ENCODE data around the gene GLT6D1. TPM values are rescaled to one million over a fixed set of nuclear protein-coding genes. Genes with fewer than 3 reads are reported as not detected.

GLT6D1 gene
- total and polyA plus RNA-seq, 5 donors = not detected

DNA sequence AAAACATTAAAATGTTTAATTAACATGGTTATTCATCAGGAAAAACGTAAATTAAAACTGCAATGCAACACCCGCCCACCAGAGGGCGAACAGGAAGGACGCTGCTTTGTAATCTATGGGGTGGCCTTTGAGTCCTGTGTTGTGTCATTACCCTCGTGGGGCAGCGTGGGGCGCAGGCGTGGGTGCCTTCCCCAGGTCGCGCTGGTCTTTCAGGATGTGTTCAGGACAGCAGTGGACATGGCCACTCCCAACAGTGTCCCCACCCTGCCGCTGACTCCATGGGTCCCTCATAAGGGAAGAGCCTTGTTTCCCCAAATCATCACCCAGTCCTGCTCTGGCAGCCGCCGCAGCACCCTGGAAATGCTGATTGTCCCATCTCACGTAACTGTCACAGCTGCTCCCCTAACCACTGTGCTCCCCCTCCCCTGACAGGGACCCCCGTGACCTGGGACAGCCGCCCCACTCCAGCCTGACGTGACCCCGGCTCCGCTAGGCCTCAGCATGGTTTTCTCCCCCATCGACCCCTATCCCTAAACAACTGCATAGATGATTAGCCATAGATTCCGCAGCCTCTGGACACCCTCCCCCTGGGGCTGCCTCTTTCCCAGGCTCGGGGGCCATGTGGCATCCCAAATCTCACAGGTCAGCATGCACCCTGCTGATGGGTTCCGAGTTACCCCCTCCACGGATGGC is 36.4 kb downstream of the GLT6D1 start:
- no peak overlapping the region for H3K4me3 ChIP-seq (ENCODE audit: low read length)
- 55% methylated on average over 24 of the region's 24 CpGs for WGBS
- no peaks in the 10 kb centered on the region for H3K9me3 ChIP-seq (ENCODE audit: control insufficient read depth, low read length)
- no peaks in the 10 kb centered on the region for H3K4me1 ChIP-seq (ENCODE audit: control insufficient read depth, insufficient read depth, low read length)
- intact Hi-C loops (cut with DNase I) = no loop called here
- H3K27me3 ChIP-seq (ENCODE audit: control insufficient read depth, insufficient read depth) = no peaks in the 10 kb centered on the region
- H3K27ac ChIP-seq (ENCODE audit: low read length) = no peak overlapping the region
- ATAC-seq = peak; percentile 37 to 47
- peak in 1 of 3 donors; percentile 60 for DNase-seq

DNA sequence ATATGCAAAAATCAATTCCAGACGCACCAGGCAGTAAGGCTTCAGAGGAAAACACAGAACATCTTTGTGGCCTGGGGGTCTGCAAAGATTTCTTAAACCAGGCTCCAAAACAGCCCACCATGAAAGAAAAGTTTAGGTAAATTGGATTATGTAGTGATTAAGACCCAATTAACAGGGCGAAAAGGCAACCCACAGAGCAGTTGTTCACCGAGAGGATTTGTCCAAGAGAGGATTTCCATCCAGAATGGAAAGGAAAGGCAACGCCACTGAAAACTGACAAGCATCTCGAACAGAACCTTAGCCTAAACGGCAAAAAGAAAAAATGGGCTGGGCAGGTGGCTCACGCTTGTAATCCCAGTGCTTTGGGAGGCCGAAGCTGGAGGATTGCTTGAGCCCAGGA is 37.4 kb downstream of the GLT6D1 start:
- H3K27ac ChIP-seq (ENCODE audit: low read length) = no peak overlapping the region
- ATAC-seq (no peak), DNase-seq (no peak)
- H3K27me3 ChIP-seq (ENCODE audit: control insufficient read depth, insufficient read depth) = no peaks in the 10 kb centered on the region
- no peak overlapping the region for H3K4me3 ChIP-seq (ENCODE audit: low read length)
- H3K4me1 ChIP-seq (ENCODE audit: control insufficient read depth, insufficient read depth, low read length) = no peaks in the 10 kb centered on the region
- WGBS = 85% methylated on average over 8 of the region's 8 CpGs
- H3K9me3 ChIP-seq (ENCODE audit: control insufficient read depth, low read length) = no peaks in the 10 kb centered on the region
- intact Hi-C loops (cut with DNase I) = no loop called here

DNA sequence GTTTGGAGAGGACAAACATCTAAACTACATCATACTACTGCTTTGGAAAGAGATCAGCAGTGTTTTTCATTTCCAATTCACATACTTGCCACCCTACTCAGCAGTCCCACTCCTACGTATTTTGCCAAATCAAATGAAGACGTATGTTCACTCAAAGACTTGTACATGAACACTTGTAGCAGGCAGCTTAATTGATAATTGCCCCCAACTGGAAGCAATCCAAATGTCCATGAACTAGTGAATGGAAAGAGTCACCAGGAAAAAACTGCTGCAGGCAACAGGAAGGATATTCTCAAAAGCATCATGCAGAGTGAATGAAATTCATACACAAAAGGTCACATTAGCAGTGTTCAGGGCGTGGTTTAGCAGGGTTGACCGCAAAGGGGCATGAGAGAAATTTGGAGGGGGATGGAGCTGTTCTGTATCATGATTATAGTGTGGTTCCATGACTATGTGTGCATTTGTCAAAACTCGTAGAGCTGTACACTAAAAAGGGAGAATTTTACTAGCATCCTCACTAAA is 39.0 kb downstream of the GLT6D1 start:
- WGBS = 55% methylated on average over 5 of the region's 5 CpGs
- intact Hi-C loops (cut with DNase I) = no loop called here
- Histone ChIP-seq H3K4me1 (ENCODE audit: control insufficient read depth, insufficient read depth, low read length) (no peaks in the 10 kb centered on the region), H3K27me3 (ENCODE audit: control insufficient read depth, insufficient read depth) (no peaks in the 10 kb centered on the region), H3K9me3 (ENCODE audit: control insufficient read depth, low read length) (no peaks in the 10 kb centered on the region), H3K27ac (ENCODE audit: low read length) (no peak overlapping the region), H3K4me3 (ENCODE audit: low read length) (no peak overlapping the region)
- ATAC-seq = no peak
- no peak for DNase-seq

DNA sequence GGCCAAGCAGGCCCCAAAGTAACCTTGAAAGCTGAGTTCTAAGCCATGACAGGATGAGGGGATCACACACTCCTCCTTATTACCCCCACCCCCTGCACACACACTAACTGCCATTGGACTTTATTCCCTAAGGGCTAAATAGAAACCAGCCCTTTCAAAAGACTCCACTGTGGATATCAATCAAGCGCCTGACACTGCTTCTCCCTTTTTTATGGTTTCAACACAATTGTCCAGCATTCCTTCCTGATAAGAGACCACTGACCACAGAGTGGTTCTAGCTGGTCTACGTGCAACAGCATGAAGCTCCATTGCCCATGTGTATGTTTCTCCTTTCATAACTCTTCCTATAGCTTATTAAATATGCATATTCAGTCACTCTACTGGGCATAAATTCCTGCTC is 43.1 kb downstream of the GLT6D1 start:
- Histone ChIP-seq H3K9me3 (ENCODE audit: control insufficient read depth, low read length) (no peaks in the 10 kb centered on the region), H3K4me1 (ENCODE audit: control insufficient read depth, insufficient read depth, low read length) (no peaks in the 10 kb centered on the region), H3K27me3 (ENCODE audit: control insufficient read depth, insufficient read depth) (no peaks in the 10 kb centered on the region), H3K4me3 (ENCODE audit: low read length) (no peak overlapping the region), H3K27ac (ENCODE audit: low read length) (no peak overlapping the region)
- 74% methylated on average over 2 of the region's 2 CpGs for WGBS
- ATAC-seq (no peak), DNase-seq (no peak)
- intact Hi-C loops (cut with DNase I) = no loop called here

DNA sequence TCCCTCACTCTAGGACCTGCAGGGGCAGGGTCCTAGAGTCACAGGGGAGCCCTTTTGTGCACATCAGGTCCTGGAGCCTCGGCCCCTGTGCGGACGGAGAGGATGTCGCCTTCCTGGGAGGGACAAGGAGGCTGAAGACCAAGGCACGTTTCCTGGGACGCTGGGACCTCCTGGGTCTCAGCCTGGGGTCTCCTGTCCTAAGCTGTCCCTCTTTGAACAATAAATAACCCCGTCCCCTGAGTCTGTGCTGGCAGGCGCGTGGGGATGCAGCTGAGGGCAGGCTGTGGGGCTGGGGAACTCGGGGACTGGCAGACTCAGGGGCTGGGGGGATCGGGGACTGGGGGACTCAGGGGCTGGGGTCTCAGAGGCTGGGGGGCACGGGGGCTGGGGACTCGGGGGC is 46.7 kb downstream of the GLT6D1 start:
- no peak overlapping the region for H3K4me3 ChIP-seq (ENCODE audit: low read length)
- H3K4me1 ChIP-seq (ENCODE audit: control insufficient read depth, insufficient read depth, low read length) = no peaks in the 10 kb centered on the region
- H3K27ac ChIP-seq (ENCODE audit: low read length) = no peak overlapping the region
- ATAC-seq (no peak), DNase-seq (no peak)
- intact Hi-C loops (cut with DNase I) = no loop called here
- WGBS = 85% methylated on average over 13 of the region's 13 CpGs
- H3K9me3 ChIP-seq (ENCODE audit: control insufficient read depth, low read length) = no peaks in the 10 kb centered on the region
- H3K27me3 ChIP-seq (ENCODE audit: control insufficient read depth, insufficient read depth) = no peaks in the 10 kb centered on the region

DNA sequence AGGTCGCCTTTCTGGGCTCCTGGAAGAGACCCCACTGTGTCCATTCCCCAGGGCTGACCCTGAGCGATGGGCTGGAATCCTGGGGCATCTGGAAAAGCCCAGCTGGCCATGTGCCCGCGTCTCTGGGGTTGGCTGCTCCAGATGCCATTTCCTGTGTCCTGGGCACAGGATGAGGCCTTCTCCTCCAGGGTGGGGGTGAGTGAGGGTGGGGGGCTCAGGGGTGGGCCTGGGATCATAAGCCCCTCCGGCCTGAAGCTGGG is 47.1 kb downstream of the GLT6D1 start:
- no peak for DNase-seq
- Histone ChIP-seq H3K4me3 (ENCODE audit: low read length) (no peak overlapping the region), H3K9me3 (ENCODE audit: control insufficient read depth, low read length) (no peaks in the 10 kb centered on the region), H3K27ac (ENCODE audit: low read length) (no peak overlapping the region), H3K27me3 (ENCODE audit: control insufficient read depth, insufficient read depth) (no peaks in the 10 kb centered on the region), H3K4me1 (ENCODE audit: control insufficient read depth, insufficient read depth, low read length) (no peaks in the 10 kb centered on the region)
- 66% methylated on average over 5 of the region's 5 CpGs for WGBS
- no peak for ATAC-seq
- intact Hi-C loops (cut with DNase I) = no loop called here

DNA sequence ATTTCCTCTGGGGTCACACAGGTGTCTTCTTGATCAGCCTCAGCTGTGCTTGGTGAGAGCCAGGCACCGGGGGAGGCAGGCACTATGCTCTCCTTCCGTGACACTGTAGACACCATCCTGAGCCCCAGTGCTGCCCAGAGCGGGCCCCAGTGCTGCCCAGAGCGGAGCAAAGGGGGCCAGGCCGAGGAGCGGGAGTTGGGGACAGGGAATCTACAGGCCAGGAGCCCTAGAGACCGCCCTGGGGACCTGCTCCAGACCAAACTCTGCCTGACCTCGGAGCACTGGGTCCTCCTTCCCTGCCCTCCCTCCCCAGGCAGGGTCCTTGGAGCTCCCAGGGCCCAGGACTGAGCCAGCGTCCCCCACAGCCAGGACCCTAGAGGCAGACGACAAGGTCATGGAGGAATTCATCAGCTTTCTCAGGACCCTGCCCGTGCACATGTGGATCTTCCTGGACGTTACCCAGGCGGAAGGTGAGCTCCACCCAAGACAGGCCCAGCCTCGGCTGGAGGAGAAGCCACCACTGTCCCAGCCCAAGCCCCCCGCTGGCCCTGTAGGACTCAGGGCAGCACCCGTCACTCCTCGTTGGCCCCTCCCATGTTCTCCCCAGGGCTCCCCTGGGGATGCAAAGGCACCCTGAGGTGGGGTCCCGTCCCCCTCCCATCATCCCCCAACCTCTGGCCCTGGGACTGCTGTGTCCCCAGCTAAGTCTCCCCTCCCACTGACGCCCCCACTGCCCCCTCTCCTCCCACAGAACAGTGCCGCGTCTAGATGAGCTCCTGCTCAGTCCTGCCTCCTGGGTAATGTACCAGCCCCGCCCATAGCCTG is 47.6 kb downstream of the GLT6D1 start:
- no peak for ATAC-seq
- 70% methylated on average over 22 of the region's 22 CpGs for WGBS
- Histone ChIP-seq H3K27ac (ENCODE audit: low read length) (no peak overlapping the region), H3K27me3 (ENCODE audit: control insufficient read depth, insufficient read depth) (no peaks in the 10 kb centered on the region), H3K4me1 (ENCODE audit: control insufficient read depth, insufficient read depth, low read length) (no peaks in the 10 kb centered on the region), H3K4me3 (ENCODE audit: low read length) (no peak overlapping the region), H3K9me3 (ENCODE audit: control insufficient read depth, low read length) (no peaks in the 10 kb centered on the region)
- intact Hi-C loops (cut with DNase I) = no loop called here
- no peak for DNase-seq

DNA sequence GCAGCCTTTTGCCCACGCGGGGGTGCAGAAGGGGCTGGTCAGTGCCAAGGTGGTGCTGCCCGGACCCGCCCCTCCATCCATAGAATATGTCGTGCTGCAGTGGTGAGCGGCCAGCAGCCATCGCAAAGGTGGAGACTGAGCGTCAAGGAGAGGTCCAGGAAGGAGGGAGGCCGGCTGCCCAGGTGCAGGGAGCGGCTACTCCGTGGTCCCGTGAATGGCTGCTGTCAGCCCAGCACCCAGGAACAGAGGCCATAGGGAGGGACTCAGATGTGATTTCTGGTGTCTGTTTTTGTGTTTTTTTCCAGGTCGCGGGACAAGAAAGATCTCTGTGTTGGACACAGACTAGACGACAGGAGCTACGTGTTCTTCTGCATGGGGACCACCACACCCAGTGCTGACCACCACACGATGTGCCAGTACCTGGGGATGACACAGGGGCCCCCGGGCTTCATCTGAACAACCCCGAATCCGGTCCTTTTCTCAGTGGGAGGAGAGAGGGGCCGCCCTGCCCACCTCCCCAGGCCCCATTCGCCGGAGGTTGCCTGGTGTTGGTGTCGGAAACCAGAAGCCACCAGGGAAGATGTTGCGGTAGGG is 48.8 kb downstream of the GLT6D1 start:
- DNase-seq (no peak), ATAC-seq (no peak)
- no peak overlapping the region for H3K4me3 ChIP-seq (ENCODE audit: low read length)
- H3K9me3 ChIP-seq (ENCODE audit: control insufficient read depth, low read length) = no peaks in the 10 kb centered on the region
- intact Hi-C loops (cut with DNase I) = no loop called here
- WGBS = 81% methylated on average over 25 of the region's 25 CpGs
- no peak overlapping the region for H3K27ac ChIP-seq (ENCODE audit: low read length)
- no peaks in the 10 kb centered on the region for H3K27me3 ChIP-seq (ENCODE audit: control insufficient read depth, insufficient read depth)
- H3K4me1 ChIP-seq (ENCODE audit: control insufficient read depth, insufficient read depth, low read length) = no peaks in the 10 kb centered on the region

DNA sequence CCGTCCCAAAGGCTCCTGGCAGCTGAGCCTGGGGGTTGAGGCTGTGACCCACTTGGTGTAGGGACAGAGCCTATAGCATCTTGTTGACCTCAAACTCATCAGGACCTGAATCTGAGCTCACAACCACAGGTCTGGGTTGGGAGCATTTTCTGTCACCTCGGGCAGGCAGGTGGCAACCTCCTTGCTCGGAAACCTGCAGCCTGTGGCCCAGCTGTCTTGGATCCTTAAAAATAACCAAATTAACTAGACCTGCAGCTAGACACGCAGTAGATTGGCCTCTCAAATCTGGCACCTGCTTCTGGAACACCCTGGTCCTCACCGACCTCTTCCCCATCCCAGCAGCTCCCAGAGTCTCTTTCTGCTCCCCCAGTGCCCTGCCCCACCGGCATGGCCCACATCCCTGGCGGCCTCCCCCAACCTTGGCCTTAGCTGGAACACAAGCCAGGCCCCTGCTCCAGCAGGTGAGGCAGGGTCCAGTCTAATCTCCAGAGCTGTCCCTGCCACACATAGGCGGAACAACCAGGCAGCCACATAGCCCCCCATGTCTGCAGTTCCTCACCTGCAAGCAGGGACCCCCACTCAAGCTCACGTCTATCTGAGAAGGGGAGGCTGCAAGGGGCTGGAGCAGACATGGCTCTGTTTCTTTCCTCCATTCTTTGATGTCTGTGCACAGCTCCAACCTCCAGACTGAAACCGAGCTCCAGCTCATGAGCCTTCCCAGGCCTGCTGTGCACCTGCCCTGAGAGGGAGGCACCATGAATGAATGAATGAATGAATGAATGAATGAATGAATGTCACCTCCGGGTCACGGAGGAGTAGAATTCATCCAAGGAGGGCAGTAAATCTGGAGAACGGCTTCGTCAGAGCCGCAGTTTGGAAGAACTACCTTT is 49.5 kb downstream of the GLT6D1 start:
- Histone ChIP-seq H3K4me1 (ENCODE audit: control insufficient read depth, insufficient read depth, low read length) (no peaks in the 10 kb centered on the region), H3K27ac (ENCODE audit: low read length) (no peak overlapping the region), H3K9me3 (ENCODE audit: control insufficient read depth, low read length) (no peaks in the 10 kb centered on the region), H3K27me3 (ENCODE audit: control insufficient read depth, insufficient read depth) (no peaks in the 10 kb centered on the region), H3K4me3 (ENCODE audit: low read length) (no peak overlapping the region)
- 74% methylated on average over 15 of the region's 15 CpGs for WGBS
- ATAC-seq (no peak), DNase-seq (no peak)
- intact Hi-C loops (cut with DNase I) = no loop called here

DNA sequence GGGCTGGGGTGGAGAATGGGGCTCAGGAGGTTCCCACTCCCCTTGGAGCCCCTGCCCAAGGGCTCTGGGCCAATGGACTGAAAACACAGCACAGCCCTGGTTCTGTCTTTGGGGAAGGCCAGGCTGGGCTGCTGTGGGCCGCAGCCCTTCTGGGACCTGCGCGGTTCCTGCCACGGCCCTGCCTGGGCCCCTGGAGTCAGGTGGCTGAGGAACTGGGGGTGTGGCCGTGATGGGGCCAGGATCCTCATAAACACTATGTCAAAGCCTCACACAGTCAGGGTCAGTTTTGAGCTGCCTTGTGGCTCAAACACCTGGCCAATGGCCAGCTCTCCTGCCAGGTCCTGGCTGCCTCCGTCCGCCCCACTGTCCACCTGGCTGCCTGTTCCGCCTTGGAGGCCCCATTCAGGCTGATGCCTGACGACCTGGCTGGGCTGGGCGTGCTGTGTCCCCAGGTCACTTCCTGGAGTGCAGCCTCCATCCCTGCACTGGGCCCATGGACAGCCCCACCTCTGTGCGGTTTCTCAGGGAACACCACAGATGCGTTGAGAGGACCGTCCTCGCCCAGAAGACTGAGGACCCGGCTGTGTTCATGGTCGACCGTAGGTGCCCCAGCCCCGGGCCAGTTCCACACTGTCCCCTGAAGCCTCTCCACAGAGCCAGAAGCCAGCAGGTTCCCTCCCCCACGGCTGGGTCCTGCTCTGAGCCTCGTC is 50.3 kb downstream of the GLT6D1 start:
- peak in 1 of 2 donors; percentile 20 for ATAC-seq
- H3K9me3 ChIP-seq (ENCODE audit: control insufficient read depth, low read length) = no peaks in the 10 kb centered on the region
- no peak overlapping the region for H3K27ac ChIP-seq (ENCODE audit: low read length)
- intact Hi-C loops (cut with DNase I) = no loop called here
- no peak overlapping the region for H3K4me3 ChIP-seq (ENCODE audit: low read length)
- H3K4me1 ChIP-seq (ENCODE audit: control insufficient read depth, insufficient read depth, low read length) = no peaks in the 10 kb centered on the region
- DNase-seq = no peak
- 84% methylated on average over 20 of the region's 20 CpGs for WGBS
- no peaks in the 10 kb centered on the region for H3K27me3 ChIP-seq (ENCODE audit: control insufficient read depth, insufficient read depth)
